H1 (cell line): ENCODE data around the gene ARHGAP12. TPM values are rescaled to one million over a fixed set of nuclear protein-coding genes. Genes with fewer than 3 reads are reported as not detected.

ENCODE experiments used
- BACH1 ChIP-seq: IDR thresholded peaks from 2 replicates; pipeline ENCODE4 v1.6.1; 2012; ENCODE audit warnings: low read length, improper control_type of control experiment
- CHD2 ChIP-seq: IDR thresholded peaks from 2 replicates; pipeline ENCODE4 v1.6.1; 2012; ENCODE audit warnings: low read length, improper control_type of control experiment
- EZH2 ChIP-seq: fragments of 200-600 bp; sonication (generic); IDR thresholded peaks from 2 replicates; pipeline ENCODE4 v1.7.1; 2012; ENCODE audit warnings: low read depth, mild to moderate bottlenecking, moderate library complexity, low read length, inconsistent platforms; ENCODE audit not compliant: severe bottlenecking
- KDM4A ChIP-seq: IDR thresholded peaks from one replicate; pipeline ENCODE4 v1.7.1; 2012; ENCODE audit warnings: low read depth, mild to moderate bottlenecking, moderate library complexity, low read length, inconsistent platforms; ENCODE audit not compliant: severe bottlenecking
- POU5F1 ChIP-seq: IDR thresholded peaks from 2 replicates; pipeline ENCODE4 v1.6.1; 2011; ENCODE audit warnings: low read depth, mild to moderate bottlenecking, low read length, moderate library complexity
- SIN3A ChIP-seq, 2 experiments: IDR thresholded peaks in 1 of 2; conservative IDR thresholded peaks in 1 of 2; 2 replicates each; pipeline ENCODE4 v1.6.1; 2011 to 2012; ENCODE audit warnings: low read length in 2 of 2, improper control_type of control experiment in 1 of 2, low read depth in 1 of 2, mild to moderate bottlenecking in 1 of 2
- SP4 ChIP-seq: IDR thresholded peaks from 2 replicates; pipeline ENCODE4 v1.6.1; 2012; ENCODE audit warnings: low read length, inconsistent platforms
- SUZ12 ChIP-seq: fragments of 200-600 bp; sonication (generic); IDR thresholded peaks from 2 replicates; pipeline ENCODE4 v1.6.1; 2012; ENCODE audit warnings: mild to moderate bottlenecking, inconsistent platforms, low read length, moderate library complexity, mixed read lengths
- polyA plus RNA-seq, 7 experiments: library from polyadenylated mRNA; depleted of rRNA in 3 of 7; stranded (reverse) in 5 of 7; unstranded in 2 of 7; fragments of >200 nt in 5 of 7; fragments of 200-250 nt in 2 of 7; gene quantifications; 1 replicate in 5 of 7; 2 replicates in 1 of 7; 4 replicates in 1 of 7; pipeline versions ENCODE4 v1.2.1 to v1.2.3, GENCODE V29; 2011 to 2013; ENCODE audit warnings: missing spikeins in 2 of 7, mixed read lengths in 2 of 7
- total RNA-seq: library from RNA; stranded (reverse); fragmentation: NEBNext Ultra II Directional; extraction: Animal tissue kit (Norgen Biotek cat#: 25700); gene quantifications from 2 replicates; pipeline ENCODE4 v1.2.1, GENCODE V29; 2021
- TF ChIP-seq, protein P1 (sequence below): fragments of 300-600 bp; sonication (generic); IDR thresholded peaks from 2 replicates; pipeline ENCODE4 v1.7.1; 2012; ENCODE audit warnings: low read length, moderate library complexity, mild to moderate bottlenecking, inconsistent platforms; ENCODE audit not compliant: insufficient replicate concordance

Gene ARHGAP12
- total and polyA plus RNA-seq, 2 of the 8 experiments (the other 6 are each of a cell fraction or from before 2014, with no cell fraction given): 10.1 to 39.0 TPM

DNA sequence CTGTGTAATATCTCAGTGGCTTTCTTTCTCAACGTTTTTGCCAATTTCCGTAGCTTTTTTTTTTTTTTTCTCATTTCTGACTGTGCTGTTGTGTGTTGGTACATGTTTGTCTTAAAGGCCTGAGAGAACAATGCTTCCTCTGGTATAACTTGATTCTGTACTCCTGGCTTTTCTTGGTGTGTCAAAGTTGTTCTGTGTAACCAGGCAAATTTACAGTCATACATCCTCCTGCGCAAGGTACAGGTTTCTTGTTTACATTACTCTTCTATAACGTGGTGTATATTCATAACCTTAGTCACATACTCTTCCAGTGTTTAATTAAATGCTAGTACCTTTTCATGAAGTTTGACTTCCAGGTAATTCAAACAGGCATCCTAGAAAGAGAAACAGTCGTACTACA, 8.3 kb upstream of the ARHGAP12 start (continued):
- TF ChIP-seq, protein P1, sequence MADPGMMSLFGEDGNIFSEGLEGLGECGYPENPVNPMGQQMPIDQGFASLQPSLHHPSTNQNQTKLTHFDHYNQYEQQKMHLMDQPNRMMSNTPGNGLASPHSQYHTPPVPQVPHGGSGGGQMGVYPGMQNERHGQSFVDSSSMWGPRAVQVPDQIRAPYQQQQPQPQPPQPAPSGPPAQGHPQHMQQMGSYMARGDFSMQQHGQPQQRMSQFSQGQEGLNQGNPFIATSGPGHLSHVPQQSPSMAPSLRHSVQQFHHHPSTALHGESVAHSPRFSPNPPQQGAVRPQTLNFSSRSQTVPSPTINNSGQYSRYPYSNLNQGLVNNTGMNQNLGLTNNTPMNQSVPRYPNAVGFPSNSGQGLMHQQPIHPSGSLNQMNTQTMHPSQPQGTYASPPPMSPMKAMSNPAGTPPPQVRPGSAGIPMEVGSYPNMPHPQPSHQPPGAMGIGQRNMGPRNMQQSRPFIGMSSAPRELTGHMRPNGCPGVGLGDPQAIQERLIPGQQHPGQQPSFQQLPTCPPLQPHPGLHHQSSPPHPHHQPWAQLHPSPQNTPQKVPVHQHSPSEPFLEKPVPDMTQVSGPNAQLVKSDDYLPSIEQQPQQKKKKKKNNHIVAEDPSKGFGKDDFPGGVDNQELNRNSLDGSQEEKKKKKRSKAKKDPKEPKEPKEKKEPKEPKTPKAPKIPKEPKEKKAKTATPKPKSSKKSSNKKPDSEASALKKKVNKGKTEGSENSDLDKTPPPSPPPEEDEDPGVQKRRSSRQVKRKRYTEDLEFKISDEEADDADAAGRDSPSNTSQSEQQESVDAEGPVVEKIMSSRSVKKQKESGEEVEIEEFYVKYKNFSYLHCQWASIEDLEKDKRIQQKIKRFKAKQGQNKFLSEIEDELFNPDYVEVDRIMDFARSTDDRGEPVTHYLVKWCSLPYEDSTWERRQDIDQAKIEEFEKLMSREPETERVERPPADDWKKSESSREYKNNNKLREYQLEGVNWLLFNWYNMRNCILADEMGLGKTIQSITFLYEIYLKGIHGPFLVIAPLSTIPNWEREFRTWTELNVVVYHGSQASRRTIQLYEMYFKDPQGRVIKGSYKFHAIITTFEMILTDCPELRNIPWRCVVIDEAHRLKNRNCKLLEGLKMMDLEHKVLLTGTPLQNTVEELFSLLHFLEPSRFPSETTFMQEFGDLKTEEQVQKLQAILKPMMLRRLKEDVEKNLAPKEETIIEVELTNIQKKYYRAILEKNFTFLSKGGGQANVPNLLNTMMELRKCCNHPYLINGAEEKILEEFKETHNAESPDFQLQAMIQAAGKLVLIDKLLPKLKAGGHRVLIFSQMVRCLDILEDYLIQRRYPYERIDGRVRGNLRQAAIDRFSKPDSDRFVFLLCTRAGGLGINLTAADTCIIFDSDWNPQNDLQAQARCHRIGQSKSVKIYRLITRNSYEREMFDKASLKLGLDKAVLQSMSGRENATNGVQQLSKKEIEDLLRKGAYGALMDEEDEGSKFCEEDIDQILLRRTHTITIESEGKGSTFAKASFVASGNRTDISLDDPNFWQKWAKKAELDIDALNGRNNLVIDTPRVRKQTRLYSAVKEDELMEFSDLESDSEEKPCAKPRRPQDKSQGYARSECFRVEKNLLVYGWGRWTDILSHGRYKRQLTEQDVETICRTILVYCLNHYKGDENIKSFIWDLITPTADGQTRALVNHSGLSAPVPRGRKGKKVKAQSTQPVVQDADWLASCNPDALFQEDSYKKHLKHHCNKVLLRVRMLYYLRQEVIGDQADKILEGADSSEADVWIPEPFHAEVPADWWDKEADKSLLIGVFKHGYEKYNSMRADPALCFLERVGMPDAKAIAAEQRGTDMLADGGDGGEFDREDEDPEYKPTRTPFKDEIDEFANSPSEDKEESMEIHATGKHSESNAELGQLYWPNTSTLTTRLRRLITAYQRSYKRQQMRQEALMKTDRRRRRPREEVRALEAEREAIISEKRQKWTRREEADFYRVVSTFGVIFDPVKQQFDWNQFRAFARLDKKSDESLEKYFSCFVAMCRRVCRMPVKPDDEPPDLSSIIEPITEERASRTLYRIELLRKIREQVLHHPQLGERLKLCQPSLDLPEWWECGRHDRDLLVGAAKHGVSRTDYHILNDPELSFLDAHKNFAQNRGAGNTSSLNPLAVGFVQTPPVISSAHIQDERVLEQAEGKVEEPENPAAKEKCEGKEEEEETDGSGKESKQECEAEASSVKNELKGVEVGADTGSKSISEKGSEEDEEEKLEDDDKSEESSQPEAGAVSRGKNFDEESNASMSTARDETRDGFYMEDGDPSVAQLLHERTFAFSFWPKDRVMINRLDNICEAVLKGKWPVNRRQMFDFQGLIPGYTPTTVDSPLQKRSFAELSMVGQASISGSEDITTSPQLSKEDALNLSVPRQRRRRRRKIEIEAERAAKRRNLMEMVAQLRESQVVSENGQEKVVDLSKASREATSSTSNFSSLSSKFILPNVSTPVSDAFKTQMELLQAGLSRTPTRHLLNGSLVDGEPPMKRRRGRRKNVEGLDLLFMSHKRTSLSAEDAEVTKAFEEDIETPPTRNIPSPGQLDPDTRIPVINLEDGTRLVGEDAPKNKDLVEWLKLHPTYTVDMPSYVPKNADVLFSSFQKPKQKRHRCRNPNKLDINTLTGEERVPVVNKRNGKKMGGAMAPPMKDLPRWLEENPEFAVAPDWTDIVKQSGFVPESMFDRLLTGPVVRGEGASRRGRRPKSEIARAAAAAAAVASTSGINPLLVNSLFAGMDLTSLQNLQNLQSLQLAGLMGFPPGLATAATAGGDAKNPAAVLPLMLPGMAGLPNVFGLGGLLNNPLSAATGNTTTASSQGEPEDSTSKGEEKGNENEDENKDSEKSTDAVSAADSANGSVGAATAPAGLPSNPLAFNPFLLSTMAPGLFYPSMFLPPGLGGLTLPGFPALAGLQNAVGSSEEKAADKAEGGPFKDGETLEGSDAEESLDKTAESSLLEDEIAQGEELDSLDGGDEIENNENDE: no peak
- TF ChIP-seq SUZ12: no peak
- no peak for TF ChIP-seq POU5F1
- TF ChIP-seq SIN3A (conservative IDR thresholded peaks at IDR 0.05 in 1 of 2, IDR thresholded peaks at IDR 0.05 in 1 of 2; ENCODE audit: low read depth in 1 of 2, low read length in 2 of 2): no peak
- TF ChIP-seq BACH1: no peak
- no peak for TF ChIP-seq SP4
- TF ChIP-seq EZH2: no peak
- no peak for TF ChIP-seq KDM4A
- no peak for TF ChIP-seq CHD2
